SU-DHL-6 (cell line): ENCODE data around the gene PRM3.

Experiments used
- H2AFZ ChIP-seq: fragments of 200-600 bp; sonication (generic); 2 replicates; pipeline ENCODE4 v1.6.1; 2014; ENCODE audit warnings: low read depth, mild to moderate bottlenecking, moderate library complexity, mixed read lengths, antibody characterized with exemption, low read length; ENCODE audit not compliant: severe bottlenecking
- H3F3A ChIP-seq: fragments of 200-600 bp; shearing (Covaris generic); 2 replicates; pipeline ENCODE4 v1.6.0; 2016; ENCODE audit warnings: antibody characterized with exemption, mild to moderate bottlenecking; ENCODE audit not compliant: insufficient read depth
- H3K27ac ChIP-seq: fragments of 200-600 bp; sonication (generic); 2 replicates; pipeline ENCODE4 v1.5.1; 2016; ENCODE audit warnings: low read depth, mild to moderate bottlenecking, low read length, moderate library complexity, mixed read lengths
- H3K27me3 ChIP-seq: fragments of 200-600 bp; sonication (generic), shearing (Covaris generic); 2 replicates; pipeline ENCODE4 v1.6.0; 2014; ENCODE audit warnings: mild to moderate bottlenecking, low read length
- H3K36me3 ChIP-seq: fragments of 200-600 bp; sonication (generic); 2 replicates; pipeline ENCODE4 v1.6.1; 2014; ENCODE audit warnings: mild to moderate bottlenecking, low read length, mixed read lengths
- H3K4me2 ChIP-seq: fragments of 300-600, 200-600 bp; shearing (Covaris generic), sonication (generic); 2 replicates; pipeline ENCODE4 v1.6.0; 2014; ENCODE audit warnings: low read length, low read depth, mild to moderate bottlenecking; ENCODE audit not compliant: poor library complexity, severe bottlenecking
- H3K4me3 ChIP-seq: fragments of 200-600 bp; sonication (generic); 2 replicates; pipeline ENCODE4 v1.5.1; 2014; ENCODE audit warnings: antibody characterized with exemption, low read length, mild to moderate bottlenecking, mixed read lengths; ENCODE audit not compliant: insufficient read depth, poor library complexity, severe bottlenecking
- H3K79me2 ChIP-seq: fragments of 200-600 bp; sonication (generic); 2 replicates; pipeline ENCODE4 v1.6.1; 2014; ENCODE audit warnings: mild to moderate bottlenecking, low read length, moderate library complexity; ENCODE audit not compliant: insufficient read depth
- H3K9ac ChIP-seq: fragments of 200-600 bp; sonication (generic); 2 replicates; pipeline ENCODE4 v1.7.0; 2014; ENCODE audit warnings: mild to moderate bottlenecking, low read length
- H3K9me2 ChIP-seq: fragments of 200-600 bp; sonication (generic); replicated peaks from 2 replicates; pipeline ENCODE4 v1.6.1; 2014; ENCODE audit warnings: low read length; ENCODE audit not compliant: insufficient read depth
- H3K9me3 ChIP-seq: fragments of 200-600 bp; sonication (generic); 2 replicates; pipeline ENCODE4 v1.6.1; 2014; ENCODE audit warnings: low read length, mixed read lengths; ENCODE audit not compliant: insufficient read depth
- H4K20me1 ChIP-seq: fragments of 200-600 bp; sonication (generic); 2 replicates; pipeline ENCODE4 v1.6.1; 2014; ENCODE audit warnings: low read depth, mild to moderate bottlenecking, antibody characterized with exemption, low read length, moderate library complexity, mixed read lengths
- CTCF ChIP-seq: fragments of 200-600 bp; sonication (generic); IDR thresholded peaks from one replicate; pipeline ENCODE4 v1.5.1; 2017; ENCODE audit warnings: antibody characterized with exemption, mild to moderate bottlenecking, low read length, moderate library complexity; ENCODE audit not compliant: insufficient read depth, poor library complexity, severe bottlenecking
- EZH2phosphoT487 ChIP-seq: fragments of 200-600 bp; sonication (generic), shearing (Covaris generic); conservative IDR thresholded peaks from 2 replicates; pipeline ENCODE4 v1.6.1; 2018; ENCODE audit warnings: mild to moderate bottlenecking, antibody characterized with exemption, low read length, moderate library complexity, mixed read lengths

The PRM3 gene

DNA sequence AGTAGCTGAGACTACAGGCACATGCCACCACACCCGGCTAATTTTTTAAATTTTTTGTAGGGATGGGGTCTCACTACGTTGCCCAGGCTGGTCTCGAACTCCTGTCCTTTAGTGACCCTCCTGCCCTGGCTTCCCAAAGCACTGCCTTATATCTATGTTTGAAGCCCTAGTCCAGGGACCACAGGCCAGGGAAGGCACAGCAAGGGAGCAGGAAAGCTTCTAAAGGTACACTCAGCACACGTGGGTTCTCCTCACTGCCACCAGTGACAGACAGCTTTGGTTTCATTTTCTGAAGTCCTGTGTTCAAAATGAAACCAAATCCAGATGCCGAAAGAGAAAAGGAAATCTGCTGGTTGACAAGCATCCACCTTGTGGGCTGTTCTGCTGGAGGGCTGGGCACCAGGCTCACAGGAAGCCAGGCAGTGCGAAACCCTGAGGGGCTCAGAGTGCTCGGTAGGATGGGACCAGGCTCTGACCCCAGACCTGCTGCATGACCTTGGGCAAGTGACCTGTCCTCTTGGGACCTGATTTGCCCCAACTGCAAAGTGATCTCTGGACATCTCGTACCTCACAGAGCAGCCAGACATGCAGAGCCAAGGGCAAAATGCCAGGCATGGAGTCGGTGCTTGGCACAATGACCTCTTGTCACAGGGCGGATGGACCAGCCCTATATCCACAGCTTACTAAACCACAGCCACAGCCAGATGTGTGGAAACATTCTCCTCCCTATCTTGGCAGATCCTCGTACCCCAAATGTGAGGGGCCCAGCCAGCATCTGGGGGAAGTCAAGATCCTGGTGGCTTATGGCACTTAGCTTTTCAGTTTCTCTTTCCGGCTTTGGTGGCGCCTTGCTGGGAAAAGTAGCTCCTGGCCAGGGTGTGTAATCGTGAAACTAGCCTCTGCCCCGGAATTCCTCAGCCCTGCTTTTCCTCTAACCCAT is 14.6 kb downstream of the PRM3 start:
- no peaks in the 10 kb centered on the region for H3K9me3 ChIP-seq
- H3K4me2 ChIP-seq = no peak overlapping the region
- no peak overlapping the region for H3K27ac ChIP-seq
- H3F3A ChIP-seq = peaks cover 8% of the 10 kb centered on the region
- TF ChIP-seq CTCF = no peak
- TF ChIP-seq EZH2phosphoT487 = no peak
- no peaks in the 10 kb centered on the region for H3K9me2 ChIP-seq
- no peaks in the 10 kb centered on the region for H4K20me1 ChIP-seq
- no peaks in the 10 kb centered on the region for H3K36me3 ChIP-seq
- H3K27me3 ChIP-seq = no peaks in the 10 kb centered on the region
- no peak overlapping the region for H2AFZ ChIP-seq
- H3K9ac ChIP-seq = no peak overlapping the region
- H3K4me3 ChIP-seq = no peak overlapping the region
- no peaks in the 10 kb centered on the region for H3K79me2 ChIP-seq

DNA sequence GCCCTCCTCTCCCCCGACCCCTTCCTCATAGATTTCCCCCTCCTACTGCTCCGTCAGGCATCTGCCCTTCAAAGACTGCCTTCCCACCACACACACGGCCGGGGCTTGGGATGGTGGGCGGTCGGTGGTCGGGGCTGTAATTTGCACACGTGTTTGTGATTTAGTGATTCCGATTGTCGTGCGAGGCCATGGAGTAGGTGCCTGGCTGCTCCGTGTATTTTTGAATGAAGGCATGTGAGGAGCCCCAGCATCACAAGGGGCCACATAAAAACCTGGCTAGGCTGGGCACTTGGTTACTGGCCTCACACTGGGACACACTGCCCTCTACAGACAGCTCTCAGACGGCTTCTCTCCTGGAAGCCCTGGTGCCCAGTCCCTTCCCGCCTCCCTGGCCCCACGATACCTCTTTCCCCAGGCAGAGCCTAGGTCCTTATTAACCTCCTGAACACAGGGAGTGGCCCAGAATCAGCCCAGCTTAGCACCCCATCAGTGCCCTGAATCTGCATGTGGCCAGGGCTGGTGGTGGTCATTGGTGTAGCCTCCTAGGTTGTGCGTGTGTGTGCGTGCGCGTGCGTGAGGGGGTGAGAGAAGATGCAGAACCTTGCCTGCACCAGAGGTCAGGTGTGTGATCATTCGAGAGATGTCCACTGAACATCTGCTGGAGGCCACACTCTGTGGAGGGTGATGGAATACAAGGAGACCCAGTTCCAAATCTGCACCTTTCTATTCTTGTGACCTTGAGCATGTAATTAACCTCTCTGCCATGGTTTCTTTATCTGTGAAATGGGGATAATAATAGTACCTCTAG is 16.1 kb downstream of the PRM3 start:
- H3K27ac ChIP-seq = no peak overlapping the region
- H3F3A ChIP-seq = peaks cover 13% of the 10 kb centered on the region
- TF ChIP-seq CTCF (peak; percentile 51), EZH2phosphoT487 (no peak)
- 0 out of 2 replicates have a peak overlapping the region, but pooled peaks have one; percentile 65 for H3K9ac ChIP-seq
- H3K27me3 ChIP-seq = no peaks in the 10 kb centered on the region
- no peaks in the 10 kb centered on the region for H3K9me3 ChIP-seq
- H3K36me3 ChIP-seq = no peaks in the 10 kb centered on the region
- no peak overlapping the region for H3K4me3 ChIP-seq
- H3K9me2 ChIP-seq = no peaks in the 10 kb centered on the region
- H3K4me2 ChIP-seq = peak overlapping the region; percentile 80
- no peaks in the 10 kb centered on the region for H3K79me2 ChIP-seq
- H2AFZ ChIP-seq = no peak overlapping the region
- H4K20me1 ChIP-seq = no peaks in the 10 kb centered on the region

- Histone ChIP-seq H4K20me1 (no peaks in the 10 kb centered on the region), H3F3A (peaks cover 13% of the 10 kb centered on the region), H3K79me2 (no peaks in the 10 kb centered on the region), H3K9me3 (no peaks in the 10 kb centered on the region), H3K36me3 (no peaks in the 10 kb centered on the region), H3K9me2 (no peaks in the 10 kb centered on the region), H3K4me2 (peak overlapping the region; percentile 80), H3K4me3 (peak overlapping the region; percentile 74), H3K9ac (peak overlapping the region; percentile 65), H3K27me3 (no peaks in the 10 kb centered on the region), H2AFZ (no peak overlapping the region), H3K27ac (no peak overlapping the region)
- TF ChIP-seq CTCF (no peak), EZH2phosphoT487 (no peak)
Observed at GRCh38 chr16:11256661-11257130, 16.7 kb downstream of the PRM3 start.
